ENCODE results near the gene UCK1.

Gene UCK1

DNA sequence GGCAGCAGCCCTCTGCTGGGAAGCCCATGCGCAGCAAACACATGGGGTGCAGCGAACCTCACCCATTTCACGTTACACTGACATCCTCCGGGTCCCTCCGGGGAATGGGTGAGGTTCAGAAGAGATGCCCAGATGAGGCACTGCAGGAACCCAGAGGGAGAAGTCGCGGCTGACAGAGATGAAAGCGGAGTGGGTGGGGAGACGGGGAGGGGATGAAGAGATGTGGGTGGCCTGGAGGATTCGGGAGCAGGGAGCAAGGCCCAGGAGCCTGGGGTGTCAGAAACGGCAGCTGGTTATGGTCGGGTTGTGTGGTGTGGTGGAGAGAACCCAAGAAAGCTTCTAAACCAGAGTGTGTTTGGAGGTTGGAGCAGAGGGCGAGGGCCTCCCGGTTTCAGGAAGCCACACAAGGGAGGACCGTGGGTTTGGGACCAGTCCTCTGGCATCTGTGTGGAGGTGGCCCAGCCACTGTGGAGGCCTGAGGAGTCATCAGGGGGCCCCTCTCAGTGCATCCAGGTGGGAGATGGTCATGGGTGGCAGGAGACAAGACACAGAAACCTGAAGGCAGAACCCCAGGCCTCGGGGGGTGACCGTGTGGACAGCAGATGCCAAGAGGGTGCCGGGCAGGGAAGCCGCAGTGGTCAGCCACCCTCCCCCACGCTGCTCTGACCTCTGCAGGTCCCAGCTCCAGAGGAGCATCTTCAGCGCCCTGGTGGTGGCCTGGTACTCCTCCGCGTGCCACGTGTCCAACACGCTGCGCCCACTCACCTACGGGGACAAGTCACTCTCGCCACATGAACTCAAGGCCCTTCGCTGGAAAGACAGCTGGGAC is 8.6 kb downstream of the UCK1 start:
- H3K36me3 ChIP-seq (ENCODE audit: control insufficient read depth, insufficient read depth, low read length): peaks cover 16% of the 10 kb centered on the region
- H3K4me3 ChIP-seq (ENCODE audit: low read length): no peak overlapping the region
- H3K4me2 ChIP-seq (ENCODE audit: low read length): no peak overlapping the region
- H3K23ac ChIP-seq (ENCODE audit: low read length): no peak overlapping the region
- no peak overlapping the region for H2BK15ac ChIP-seq (replicated peaks; ENCODE audit: low read depth)
- no peaks in the 10 kb centered on the region for H3K27me3 ChIP-seq (ENCODE audit: insufficient read depth, low read length, poor library complexity)
- H3K27ac ChIP-seq (ENCODE audit: low read depth, low read length): no peak overlapping the region
- no peak overlapping the region for H2BK5ac ChIP-seq (ENCODE audit: low read length)
- H3K4ac ChIP-seq (ENCODE audit: low read depth, low read length): no peak overlapping the region
- H3K18ac ChIP-seq (ENCODE audit: low read length): no peak overlapping the region
- H3K79me2 ChIP-seq (ENCODE audit: control insufficient read depth, insufficient read depth, low read length): no peaks in the 10 kb centered on the region
- no CpG with 5 or more reads among the region's 29 CpGs for WGBS (ENCODE audit: extremely low coverage, insufficient coverage, low lambda C conversion rate)
- no peaks in the 10 kb centered on the region for H3K79me1 ChIP-seq (ENCODE audit: low read length)
- no peak overlapping the region for H2AK5ac ChIP-seq (ENCODE audit: low read length)
- H3K9ac ChIP-seq (ENCODE audit: low read length): no peak overlapping the region
- no peaks in the 10 kb centered on the region for H3K4me1 ChIP-seq (ENCODE audit: control insufficient read depth, low read depth, low read length)
- H4K5ac ChIP-seq (ENCODE audit: low read length): no peak overlapping the region
- no peak for DNase-seq
- no peak overlapping the region for H4K8ac ChIP-seq (ENCODE audit: low read depth, low read length)
- H2BK120ac ChIP-seq (ENCODE audit: low read depth, low read length): no peak overlapping the region
- no peak overlapping the region for H3K56ac ChIP-seq (ENCODE audit: low read length)

DNA sequence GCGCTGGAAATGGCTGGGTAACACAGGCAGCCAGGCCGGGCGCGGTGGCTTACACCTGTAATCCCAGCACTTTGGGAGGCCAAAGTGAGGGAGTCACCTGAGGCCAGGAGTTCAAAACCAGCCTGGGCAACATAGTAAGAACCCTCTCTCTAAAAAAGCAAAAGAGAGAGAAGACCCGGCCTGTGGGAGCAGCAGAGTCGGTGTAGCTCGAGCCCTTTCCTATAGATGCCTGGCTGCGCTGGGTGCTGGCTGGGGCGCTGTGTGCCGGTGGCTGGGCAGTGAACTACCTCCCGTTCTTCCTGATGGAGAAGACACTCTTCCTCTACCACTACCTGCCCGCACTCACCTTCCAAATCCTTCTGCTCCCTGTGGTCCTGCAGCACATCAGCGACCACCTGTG is 9.2 kb downstream of the UCK1 start:
- no peak overlapping the region for H2BK5ac ChIP-seq (ENCODE audit: low read length)
- no peak overlapping the region for H4K5ac ChIP-seq (ENCODE audit: low read length)
- H3K18ac ChIP-seq (ENCODE audit: low read length): no peak overlapping the region
- no peak overlapping the region for H3K4me3 ChIP-seq (ENCODE audit: low read length)
- H3K36me3 ChIP-seq (ENCODE audit: control insufficient read depth, insufficient read depth, low read length): peaks cover 17% of the 10 kb centered on the region
- H3K9ac ChIP-seq (ENCODE audit: low read length): no peak overlapping the region
- H3K23ac ChIP-seq (ENCODE audit: low read length): no peak overlapping the region
- H3K27ac ChIP-seq (ENCODE audit: low read depth, low read length): no peak overlapping the region
- H3K4ac ChIP-seq (ENCODE audit: low read depth, low read length): no peak overlapping the region
- no peak overlapping the region for H3K4me2 ChIP-seq (ENCODE audit: low read length)
- no peaks in the 10 kb centered on the region for H3K4me1 ChIP-seq (ENCODE audit: control insufficient read depth, low read depth, low read length)
- no peak overlapping the region for H2BK120ac ChIP-seq (ENCODE audit: low read depth, low read length)
- no peak for DNase-seq
- no CpG with 5 or more reads among the region's 13 CpGs for WGBS (ENCODE audit: extremely low coverage, insufficient coverage, low lambda C conversion rate)
- no peaks in the 10 kb centered on the region for H3K79me2 ChIP-seq (ENCODE audit: control insufficient read depth, insufficient read depth, low read length)
- no peaks in the 10 kb centered on the region for H3K27me3 ChIP-seq (ENCODE audit: insufficient read depth, low read length, poor library complexity)
- no peak overlapping the region for H2BK15ac ChIP-seq (replicated peaks; ENCODE audit: low read depth)
- no peak overlapping the region for H2AK5ac ChIP-seq (ENCODE audit: low read length)
- no peak overlapping the region for H4K8ac ChIP-seq (ENCODE audit: low read depth, low read length)
- no peak overlapping the region for H3K56ac ChIP-seq (ENCODE audit: low read length)
- H3K79me1 ChIP-seq (ENCODE audit: low read length): no peaks in the 10 kb centered on the region

DNA sequence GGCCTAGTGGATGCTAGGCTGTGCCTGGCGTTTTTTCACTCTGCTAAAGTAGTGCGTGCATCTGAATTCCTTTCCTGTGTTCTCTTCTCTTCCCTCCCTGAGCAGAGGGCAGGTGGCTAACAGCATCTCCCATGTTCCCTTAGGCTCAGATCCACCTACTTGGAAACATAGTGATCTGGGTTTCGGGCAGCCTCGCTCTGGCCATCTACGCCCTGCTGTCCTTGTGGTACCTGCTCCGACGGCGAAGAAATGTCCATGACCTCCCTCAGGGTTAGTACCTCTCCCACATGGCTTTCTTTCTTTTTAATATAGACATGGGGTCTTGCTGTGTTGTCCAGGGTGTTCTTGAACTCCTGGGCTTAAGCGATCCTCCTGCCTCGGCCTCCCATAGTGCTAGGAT is 9.9 kb downstream of the UCK1 start:
- H3K36me3 ChIP-seq (ENCODE audit: control insufficient read depth, insufficient read depth, low read length): peaks cover 21% of the 10 kb centered on the region
- no peaks in the 10 kb centered on the region for H3K79me2 ChIP-seq (ENCODE audit: control insufficient read depth, insufficient read depth, low read length)
- no peaks in the 10 kb centered on the region for H3K79me1 ChIP-seq (ENCODE audit: low read length)
- H3K27me3 ChIP-seq (ENCODE audit: insufficient read depth, low read length, poor library complexity): no peaks in the 10 kb centered on the region
- no peak overlapping the region for H3K4me2 ChIP-seq (ENCODE audit: low read length)
- no peak overlapping the region for H4K5ac ChIP-seq (ENCODE audit: low read length)
- DNase-seq: no peak
- H3K9ac ChIP-seq (ENCODE audit: low read length): no peak overlapping the region
- H3K4me1 ChIP-seq (ENCODE audit: control insufficient read depth, low read depth, low read length): no peaks in the 10 kb centered on the region
- H3K4me3 ChIP-seq (ENCODE audit: low read length): no peak overlapping the region
- no peak overlapping the region for H2BK15ac ChIP-seq (replicated peaks; ENCODE audit: low read depth)
- no peak overlapping the region for H3K27ac ChIP-seq (ENCODE audit: low read depth, low read length)
- H3K56ac ChIP-seq (ENCODE audit: low read length): no peak overlapping the region
- H4K8ac ChIP-seq (ENCODE audit: low read depth, low read length): no peak overlapping the region
- H2BK120ac ChIP-seq (ENCODE audit: low read depth, low read length): no peak overlapping the region
- no peak overlapping the region for H3K23ac ChIP-seq (ENCODE audit: low read length)
- H2BK5ac ChIP-seq (ENCODE audit: low read length): no peak overlapping the region
- H3K18ac ChIP-seq (ENCODE audit: low read length): no peak overlapping the region
- WGBS (ENCODE audit: extremely low coverage, insufficient coverage, low lambda C conversion rate): no CpG with 5 or more reads among the region's 10 CpGs
- H3K4ac ChIP-seq (ENCODE audit: low read depth, low read length): no peak overlapping the region
- H2AK5ac ChIP-seq (ENCODE audit: low read length): no peak overlapping the region

DNA sequence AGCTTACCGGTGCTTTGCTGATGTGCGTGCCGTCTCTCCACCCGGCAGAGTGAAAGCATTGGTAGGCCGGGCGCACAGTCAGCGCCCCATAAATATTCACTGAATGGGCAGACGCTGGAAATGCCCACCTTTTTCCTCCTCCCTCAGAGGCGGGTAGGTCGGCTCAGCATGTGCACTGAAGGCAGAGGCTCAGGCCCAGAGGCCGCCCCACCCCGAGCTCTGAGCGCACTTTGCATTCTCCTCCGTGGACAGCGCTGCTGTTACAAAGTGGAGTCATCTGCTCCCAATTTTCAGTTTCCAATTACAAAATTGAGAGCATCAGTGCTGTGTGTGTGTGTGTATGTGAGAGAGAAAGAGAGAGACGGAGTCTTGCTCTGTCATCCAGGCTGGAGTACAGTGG is 10.6 kb downstream of the UCK1 start:
- Histone ChIP-seq H3K79me1 (ENCODE audit: low read length) (no peaks in the 10 kb centered on the region), H3K79me2 (ENCODE audit: control insufficient read depth, insufficient read depth, low read length) (no peaks in the 10 kb centered on the region), H2BK120ac (ENCODE audit: low read depth, low read length) (no peak overlapping the region), H3K4me2 (ENCODE audit: low read length) (no peak overlapping the region), H3K18ac (ENCODE audit: low read length) (no peak overlapping the region), H3K27me3 (ENCODE audit: insufficient read depth, low read length, poor library complexity) (no peaks in the 10 kb centered on the region), H3K27ac (ENCODE audit: low read depth, low read length) (no peak overlapping the region), H3K56ac (ENCODE audit: low read length) (no peak overlapping the region), H3K4ac (ENCODE audit: low read depth, low read length) (no peak overlapping the region), H3K4me1 (ENCODE audit: control insufficient read depth, low read depth, low read length) (no peaks in the 10 kb centered on the region), H4K8ac (ENCODE audit: low read depth, low read length) (no peak overlapping the region), H3K9ac (ENCODE audit: low read length) (no peak overlapping the region), H2BK15ac (replicated peaks; ENCODE audit: low read depth) (no peak overlapping the region), H2AK5ac (ENCODE audit: low read length) (no peak overlapping the region), H2BK5ac (ENCODE audit: low read length) (no peak overlapping the region), H3K23ac (ENCODE audit: low read length) (no peak overlapping the region), H3K36me3 (ENCODE audit: control insufficient read depth, insufficient read depth, low read length) (peaks cover 27% of the 10 kb centered on the region), H3K4me3 (ENCODE audit: low read length) (no peak overlapping the region), H4K5ac (ENCODE audit: low read length) (no peak overlapping the region)
- WGBS (ENCODE audit: extremely low coverage, insufficient coverage, low lambda C conversion rate): no CpG with 5 or more reads among the region's 16 CpGs
- no peak for DNase-seq

DNA sequence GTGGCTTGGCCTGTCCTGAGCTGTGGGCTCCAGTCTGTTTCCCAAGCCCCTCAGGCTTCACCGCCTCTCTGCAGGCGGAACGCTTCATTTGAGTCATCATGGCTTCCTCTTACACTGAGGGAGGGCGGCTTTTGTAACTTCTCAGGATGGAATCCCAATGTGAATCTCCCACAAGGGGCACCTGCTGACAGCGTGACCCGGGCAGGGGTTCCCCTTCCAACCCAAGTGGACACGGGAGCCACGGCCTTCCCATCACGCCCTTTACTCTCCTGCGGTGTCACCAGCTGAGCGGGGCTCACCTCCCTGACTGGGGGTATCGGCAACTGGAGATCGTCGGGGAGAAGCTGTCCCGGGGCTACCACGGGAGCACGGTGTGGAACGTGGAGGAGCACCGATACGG is 12.5 kb downstream of the UCK1 start:
- H3K27ac ChIP-seq (ENCODE audit: low read depth, low read length): no peak overlapping the region
- H3K23ac ChIP-seq (ENCODE audit: low read length): no peak overlapping the region
- DNase-seq: no peak
- no peak overlapping the region for H4K8ac ChIP-seq (ENCODE audit: low read depth, low read length)
- H4K5ac ChIP-seq (ENCODE audit: low read length): no peak overlapping the region
- H3K4ac ChIP-seq (ENCODE audit: low read depth, low read length): no peak overlapping the region
- no peak overlapping the region for H3K4me3 ChIP-seq (ENCODE audit: low read length)
- H3K27me3 ChIP-seq (ENCODE audit: insufficient read depth, low read length, poor library complexity): no peaks in the 10 kb centered on the region
- H2BK15ac ChIP-seq (replicated peaks; ENCODE audit: low read depth): no peak overlapping the region
- no peak overlapping the region for H3K56ac ChIP-seq (ENCODE audit: low read length)
- H3K36me3 ChIP-seq (ENCODE audit: control insufficient read depth, insufficient read depth, low read length): peaks cover 27% of the 10 kb centered on the region
- H2BK5ac ChIP-seq (ENCODE audit: low read length): no peak overlapping the region
- H3K18ac ChIP-seq (ENCODE audit: low read length): no peak overlapping the region
- H3K4me1 ChIP-seq (ENCODE audit: control insufficient read depth, low read depth, low read length): no peaks in the 10 kb centered on the region
- no peak overlapping the region for H3K4me2 ChIP-seq (ENCODE audit: low read length)
- no peaks in the 10 kb centered on the region for H3K79me2 ChIP-seq (ENCODE audit: control insufficient read depth, insufficient read depth, low read length)
- no peaks in the 10 kb centered on the region for H3K79me1 ChIP-seq (ENCODE audit: low read length)
- no peak overlapping the region for H3K9ac ChIP-seq (ENCODE audit: low read length)
- H2AK5ac ChIP-seq (ENCODE audit: low read length): no peak overlapping the region
- no CpG with 5 or more reads among the region's 20 CpGs for WGBS (ENCODE audit: extremely low coverage, insufficient coverage, low lambda C conversion rate)
- H2BK120ac ChIP-seq (ENCODE audit: low read depth, low read length): no peak overlapping the region

DNA sequence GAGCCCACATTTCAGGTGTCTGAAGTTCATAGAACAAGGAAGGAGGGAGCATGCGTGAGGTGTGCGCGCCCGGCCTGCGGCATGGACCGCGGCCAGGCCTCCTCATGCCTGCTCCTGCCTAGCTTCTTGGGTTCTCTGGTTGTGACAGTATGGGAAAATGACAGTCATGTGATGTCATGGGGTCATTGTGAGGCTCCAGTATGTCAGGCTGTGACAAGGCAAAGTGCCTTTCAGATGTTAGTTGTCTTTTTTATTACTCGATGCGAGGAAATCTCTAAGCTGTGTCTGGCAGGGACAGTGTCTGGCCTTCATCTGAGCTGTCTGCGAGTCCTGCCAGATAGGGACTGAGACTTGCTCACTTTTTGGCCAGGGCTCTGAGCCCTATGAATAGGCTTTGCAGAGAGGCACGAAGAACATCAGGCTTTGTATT is 13.3 kb downstream of the UCK1 start:
- H2AK5ac ChIP-seq (ENCODE audit: low read length): no peak overlapping the region
- H2BK120ac ChIP-seq (ENCODE audit: low read depth, low read length): no peak overlapping the region
- no peak overlapping the region for H4K5ac ChIP-seq (ENCODE audit: low read length)
- no peak for DNase-seq
- no peaks in the 10 kb centered on the region for H3K79me2 ChIP-seq (ENCODE audit: control insufficient read depth, insufficient read depth, low read length)
- no peak overlapping the region for H3K4me3 ChIP-seq (ENCODE audit: low read length)
- WGBS (ENCODE audit: extremely low coverage, insufficient coverage, low lambda C conversion rate): no CpG with 5 or more reads among the region's 11 CpGs
- H3K4ac ChIP-seq (ENCODE audit: low read depth, low read length): no peak overlapping the region
- H3K27me3 ChIP-seq (ENCODE audit: insufficient read depth, low read length, poor library complexity): no peaks in the 10 kb centered on the region
- H3K27ac ChIP-seq (ENCODE audit: low read depth, low read length): no peak overlapping the region
- H3K36me3 ChIP-seq (ENCODE audit: control insufficient read depth, insufficient read depth, low read length): peaks cover 25% of the 10 kb centered on the region
- H3K4me2 ChIP-seq (ENCODE audit: low read length): no peak overlapping the region
- no peak overlapping the region for H2BK5ac ChIP-seq (ENCODE audit: low read length)
- H4K8ac ChIP-seq (ENCODE audit: low read depth, low read length): no peak overlapping the region
- no peak overlapping the region for H2BK15ac ChIP-seq (replicated peaks; ENCODE audit: low read depth)
- H3K18ac ChIP-seq (ENCODE audit: low read length): no peak overlapping the region
- no peak overlapping the region for H3K23ac ChIP-seq (ENCODE audit: low read length)
- no peaks in the 10 kb centered on the region for H3K79me1 ChIP-seq (ENCODE audit: low read length)
- no peaks in the 10 kb centered on the region for H3K4me1 ChIP-seq (ENCODE audit: control insufficient read depth, low read depth, low read length)
- H3K56ac ChIP-seq (ENCODE audit: low read length): no peak overlapping the region
- H3K9ac ChIP-seq (ENCODE audit: low read length): no peak overlapping the region

Data from mesendoderm (in vitro differentiated cells).